Bone marrow (tissue), 2 donors: Measurements from ENCODE around the gene GPC1.

ENCODE experiments used
- DNase-seq, 2 donors: peaks; one replicate each; lab custom pipeline; 2025; lab: John Stamatoyannopoulos, UW

Gene GPC1

DNA sequence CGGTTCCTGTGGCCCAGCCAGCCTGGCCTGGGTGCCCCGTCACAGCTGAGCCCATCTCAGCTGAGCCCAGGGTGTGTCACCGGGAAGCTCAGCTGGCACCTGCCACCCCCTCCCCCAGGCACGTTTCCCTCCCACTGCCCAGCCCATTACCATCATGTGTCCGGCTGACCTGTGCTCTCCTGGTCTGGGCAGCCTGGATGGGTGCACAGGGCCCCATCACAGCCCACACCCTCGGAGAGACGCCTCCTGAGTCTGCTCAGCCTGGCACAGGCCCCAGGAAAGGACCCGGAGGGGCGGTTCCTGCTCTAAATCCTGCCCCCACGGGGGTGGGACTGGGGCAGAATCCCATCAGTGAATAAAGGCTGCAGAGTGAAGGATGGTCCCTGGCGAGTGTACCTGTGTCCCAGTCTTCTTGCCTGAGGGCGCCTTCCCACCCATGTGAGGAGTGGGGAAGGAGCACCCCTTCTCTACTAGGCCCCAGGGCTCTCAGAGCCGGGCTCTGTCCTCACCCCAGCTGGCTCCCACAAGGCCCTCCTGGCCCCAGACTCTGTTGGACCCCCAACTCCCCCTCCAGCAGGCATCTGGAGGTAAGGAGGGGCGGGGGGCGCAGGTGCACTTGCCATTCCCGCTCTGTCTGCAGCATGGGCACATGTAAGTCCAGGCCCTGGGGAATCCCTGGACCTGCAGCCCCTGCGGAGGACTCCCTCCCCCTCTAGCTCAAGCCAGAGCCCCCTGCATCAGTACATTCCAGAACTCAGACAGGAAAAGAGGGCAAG lies 21.2 kb downstream of the GPC1 start:
- DNase-seq, result no peak

DNA sequence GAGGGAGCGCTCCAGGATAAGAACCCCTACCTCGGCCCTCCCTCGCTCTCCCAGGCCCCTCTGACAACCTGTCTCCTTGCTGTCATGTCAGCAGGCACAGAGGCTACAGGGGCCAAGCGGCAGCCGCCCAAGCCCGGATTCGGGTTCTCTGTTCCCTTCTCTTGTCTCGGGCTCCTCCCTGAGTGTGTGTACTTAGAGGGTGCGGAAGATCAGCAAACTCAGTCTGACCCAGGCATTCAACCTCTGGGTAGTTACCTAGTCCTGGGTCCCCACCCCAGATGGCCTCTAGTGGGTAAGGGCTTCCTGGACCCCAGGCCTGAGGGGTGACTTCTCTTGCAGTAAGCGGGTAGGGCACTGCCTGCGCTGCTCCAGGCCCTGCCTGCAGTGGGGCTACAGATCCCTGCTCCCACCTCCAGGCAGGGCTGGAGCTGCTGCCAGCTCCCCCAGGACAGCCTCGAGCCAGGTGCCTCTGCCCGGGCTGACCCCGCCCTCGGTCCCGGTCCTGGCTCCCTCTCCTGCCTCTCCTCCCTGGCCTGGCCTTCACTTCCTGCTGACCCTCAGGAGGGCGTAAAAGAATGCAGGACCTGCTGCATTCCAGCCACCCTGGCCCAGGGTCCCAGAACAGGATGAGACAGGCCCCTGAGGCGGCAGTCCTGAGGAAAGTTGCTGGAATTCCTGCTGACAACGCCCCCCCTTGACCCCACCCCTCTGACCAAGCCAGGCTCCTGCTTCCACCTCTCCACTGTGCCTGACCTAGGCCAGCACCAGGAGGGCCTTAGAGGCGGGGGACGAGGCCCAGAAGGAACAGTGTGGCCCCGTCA lies 22.0 kb downstream of the GPC1 start:
- no peak for DNase-seq

DNA sequence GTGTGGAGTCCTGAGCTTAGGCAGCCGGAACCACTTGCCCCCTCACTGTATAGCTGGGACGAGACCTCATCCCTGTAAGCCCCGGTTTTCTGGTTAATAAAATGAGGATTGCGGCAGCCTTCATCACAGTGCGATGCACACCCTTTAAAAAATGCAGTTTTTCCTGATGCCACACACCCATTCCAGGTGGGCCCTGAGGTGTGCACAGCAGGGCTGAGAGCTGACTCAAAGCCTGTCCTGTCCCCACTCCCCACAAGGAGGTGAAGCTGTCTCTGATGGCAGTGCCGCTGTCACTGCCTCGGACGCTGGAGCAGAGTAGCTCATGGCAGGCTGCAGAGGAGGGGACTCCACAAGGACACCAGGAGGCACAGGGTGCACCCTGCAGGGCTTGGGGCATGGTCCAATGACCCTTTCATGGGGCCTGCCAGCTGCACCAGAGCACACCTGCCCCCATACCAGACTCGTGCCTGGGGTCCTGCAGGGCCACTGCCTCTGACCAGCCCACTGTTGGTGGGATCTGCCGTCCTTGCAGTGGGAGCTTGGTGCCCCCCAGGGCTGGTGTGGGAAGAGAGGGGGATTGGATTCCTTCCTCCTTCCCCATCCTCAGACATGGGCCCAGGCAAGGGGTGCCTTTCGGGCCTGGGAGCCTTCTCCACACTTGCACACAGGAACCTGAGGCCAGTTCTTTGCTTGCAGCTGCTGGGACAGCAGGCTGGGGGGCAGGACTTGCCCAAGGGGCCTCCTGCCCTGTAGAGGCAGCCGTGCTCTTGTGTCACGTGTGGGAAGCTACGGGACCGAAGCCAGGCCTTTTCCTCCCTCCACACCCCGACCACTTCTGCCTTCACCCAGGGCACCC lies 22.8 kb downstream of the GPC1 start:
- no peak for DNase-seq

DNA sequence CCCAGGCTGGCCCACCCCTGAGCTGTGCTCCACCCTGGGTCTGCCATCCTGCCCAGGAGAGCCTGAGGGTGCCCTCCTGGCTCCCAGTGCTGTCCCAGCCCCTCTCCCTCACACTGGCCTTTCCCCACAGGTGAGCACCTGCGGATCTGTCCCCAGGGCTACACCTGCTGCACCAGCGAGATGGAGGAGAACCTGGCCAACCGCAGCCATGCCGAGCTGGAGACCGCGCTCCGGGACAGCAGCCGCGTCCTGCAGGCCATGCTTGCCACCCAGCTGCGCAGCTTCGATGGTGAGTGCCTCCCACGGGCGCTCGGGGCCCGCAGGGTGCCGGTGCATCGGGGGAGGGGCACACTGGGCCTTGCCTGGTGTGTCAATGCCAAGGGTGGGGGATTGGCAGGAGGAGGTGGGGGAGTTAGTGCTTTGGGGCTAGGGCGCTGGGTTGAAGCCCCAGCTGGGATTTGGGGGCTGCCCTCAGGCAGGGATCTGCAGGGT lies 23.5 kb downstream of the GPC1 start:
- no peak for DNase-seq

DNA sequence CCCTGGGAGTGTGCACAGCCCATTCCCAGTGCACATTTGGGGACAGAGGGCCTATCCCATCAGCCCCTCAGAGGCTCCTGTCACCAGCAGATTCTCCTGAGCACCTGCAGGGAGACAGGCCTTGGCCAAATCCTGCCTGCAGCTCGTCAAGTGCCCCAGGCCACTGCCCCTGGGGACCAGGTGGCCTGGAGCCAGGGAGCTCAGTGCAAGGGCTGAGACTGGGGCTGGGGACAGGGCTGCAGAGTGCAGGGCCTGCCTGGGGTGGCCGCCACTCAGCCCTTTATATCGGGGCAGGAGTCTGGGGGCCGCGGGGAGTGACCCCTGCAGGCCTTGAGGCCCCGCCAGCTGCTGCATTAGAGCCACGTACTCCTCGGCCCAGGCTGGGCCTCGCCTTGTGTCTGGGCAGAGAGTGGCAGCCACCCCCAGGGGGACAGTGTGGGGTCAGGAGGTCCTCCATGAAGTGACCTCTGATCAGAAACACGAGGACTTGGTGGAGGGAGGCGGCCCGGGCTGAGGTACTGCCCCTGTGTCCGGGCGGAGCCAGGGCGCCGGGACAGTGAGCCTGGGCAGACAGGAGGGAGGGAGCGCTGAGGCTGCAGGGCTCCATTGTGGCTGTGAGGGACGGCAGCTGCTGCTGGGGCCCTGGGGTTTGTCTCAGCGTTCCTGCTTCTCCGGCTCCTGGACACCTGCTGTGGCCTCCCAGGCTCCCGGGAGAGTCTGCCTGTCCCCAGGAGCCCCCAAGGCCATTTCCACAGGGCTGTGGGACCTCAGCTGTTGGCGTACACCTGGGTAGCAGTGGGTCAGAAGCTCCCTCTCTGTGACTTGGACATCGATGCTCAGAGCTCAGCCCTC lies 24.2 kb downstream of the GPC1 start:
- DNase-seq, result no peak

DNA sequence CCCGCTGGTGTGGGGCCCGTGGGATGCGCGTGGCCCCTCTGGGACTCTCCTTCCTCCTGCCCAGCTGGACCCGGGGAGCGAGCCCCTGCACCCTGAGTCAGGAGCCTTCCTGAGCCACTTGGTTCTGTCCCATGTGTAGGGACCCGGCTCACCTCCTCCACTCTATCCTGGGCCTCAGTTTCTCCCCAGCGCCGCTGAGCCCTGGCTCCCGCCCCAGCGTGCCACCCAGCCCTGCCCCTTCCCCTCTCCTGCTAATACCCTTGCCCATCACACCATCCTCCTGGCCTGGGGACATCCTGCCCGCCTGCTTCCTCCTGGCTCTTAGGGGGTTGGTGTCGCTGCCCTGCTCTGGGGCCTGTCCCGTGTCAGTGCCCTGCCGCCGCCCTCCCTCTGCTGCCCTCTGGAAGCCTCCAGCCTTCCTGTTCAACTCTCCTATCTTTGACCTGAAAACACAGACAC lies 24.8 kb downstream of the GPC1 start:
- no peak for DNase-seq

DNA sequence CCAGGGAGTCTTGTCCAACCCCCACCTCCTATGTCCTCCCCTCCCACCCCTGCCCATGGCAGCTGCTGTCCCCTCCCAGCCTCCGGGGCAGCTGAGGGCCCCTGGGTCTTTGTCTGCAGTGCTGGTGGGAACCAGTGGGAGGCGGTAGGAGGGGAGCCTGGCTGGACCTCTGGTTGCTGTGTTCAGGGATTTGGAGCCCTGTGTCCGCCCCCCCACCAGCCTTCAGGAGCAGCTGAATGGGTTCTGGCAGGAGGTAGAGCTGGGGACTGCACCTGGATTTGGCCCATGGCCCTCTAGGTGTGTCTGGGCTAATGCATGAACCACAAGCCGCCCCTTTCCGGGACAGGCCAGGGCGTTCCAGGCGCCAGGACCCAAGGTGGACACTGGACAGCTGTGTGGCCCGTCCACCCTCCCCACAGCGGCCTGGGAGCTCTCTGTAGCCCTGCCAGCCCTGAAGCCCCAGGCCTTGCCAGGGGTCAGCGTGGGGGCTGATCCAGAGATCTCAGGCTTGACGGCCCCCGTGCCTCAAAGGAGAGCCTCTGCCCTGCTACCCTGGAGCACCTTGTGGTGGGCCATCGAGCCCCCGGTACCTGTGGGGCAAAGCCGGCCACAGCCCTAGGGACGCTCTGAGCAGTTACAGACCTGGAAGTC lies 25.4 kb downstream of the GPC1 start:
- DNase-seq, result no peak

DNA sequence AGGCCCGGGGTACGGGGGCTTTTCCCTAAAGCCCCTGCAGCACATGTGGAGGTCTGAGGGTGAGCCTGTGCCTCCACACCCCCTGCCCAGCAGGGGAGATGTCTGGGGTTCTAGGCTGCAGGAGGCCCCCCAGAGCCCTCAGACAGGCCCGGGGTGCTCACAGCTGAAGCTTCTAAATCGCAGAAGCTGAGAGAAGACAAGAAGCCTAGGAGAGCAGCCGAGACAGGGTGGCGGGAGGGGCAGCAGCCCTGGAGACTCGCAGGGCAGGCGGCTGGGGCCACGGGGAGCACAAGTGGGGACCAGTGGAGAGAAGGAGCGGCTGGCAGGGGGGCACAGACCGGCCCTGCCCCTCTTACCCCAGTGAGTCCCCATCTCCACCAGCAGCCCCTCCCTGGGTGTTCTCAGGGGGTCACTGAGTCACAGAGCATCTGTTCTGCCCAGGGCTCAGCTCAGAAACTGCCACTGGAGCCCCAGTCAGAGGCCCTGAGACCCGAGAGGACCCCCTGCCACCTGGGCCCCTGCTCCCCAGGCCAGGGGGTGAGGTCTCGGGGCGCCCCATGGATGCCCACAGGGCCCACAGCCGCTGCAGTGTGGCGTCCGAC lies 26.1 kb downstream of the GPC1 start:
- DNase-seq, result no peak

DNA sequence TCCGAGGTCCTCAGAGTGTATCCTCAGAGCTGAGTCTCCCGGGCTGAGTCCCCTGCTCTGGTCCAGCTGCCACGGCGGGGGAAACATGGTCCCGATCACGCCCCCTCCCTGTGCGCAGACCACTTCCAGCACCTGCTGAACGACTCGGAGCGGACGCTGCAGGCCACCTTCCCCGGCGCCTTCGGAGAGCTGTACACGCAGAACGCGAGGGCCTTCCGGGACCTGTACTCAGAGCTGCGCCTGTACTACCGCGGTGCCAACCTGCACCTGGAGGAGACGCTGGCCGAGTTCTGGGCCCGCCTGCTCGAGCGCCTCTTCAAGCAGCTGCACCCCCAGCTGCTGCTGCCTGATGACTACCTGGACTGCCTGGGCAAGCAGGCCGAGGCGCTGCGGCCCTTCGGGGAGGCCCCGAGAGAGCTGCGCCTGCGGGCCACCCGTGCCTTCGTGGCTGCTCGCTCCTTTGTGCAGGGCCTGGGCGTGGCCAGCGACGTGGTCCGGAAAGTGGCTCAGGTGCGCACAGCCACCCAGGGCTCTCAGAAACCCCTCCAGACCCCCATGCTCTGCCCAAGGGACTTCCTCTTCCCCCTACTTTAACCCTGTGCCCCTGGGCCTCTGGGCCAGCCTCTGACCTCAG lies 26.7 kb downstream of the GPC1 start:
- no peak for DNase-seq

DNA sequence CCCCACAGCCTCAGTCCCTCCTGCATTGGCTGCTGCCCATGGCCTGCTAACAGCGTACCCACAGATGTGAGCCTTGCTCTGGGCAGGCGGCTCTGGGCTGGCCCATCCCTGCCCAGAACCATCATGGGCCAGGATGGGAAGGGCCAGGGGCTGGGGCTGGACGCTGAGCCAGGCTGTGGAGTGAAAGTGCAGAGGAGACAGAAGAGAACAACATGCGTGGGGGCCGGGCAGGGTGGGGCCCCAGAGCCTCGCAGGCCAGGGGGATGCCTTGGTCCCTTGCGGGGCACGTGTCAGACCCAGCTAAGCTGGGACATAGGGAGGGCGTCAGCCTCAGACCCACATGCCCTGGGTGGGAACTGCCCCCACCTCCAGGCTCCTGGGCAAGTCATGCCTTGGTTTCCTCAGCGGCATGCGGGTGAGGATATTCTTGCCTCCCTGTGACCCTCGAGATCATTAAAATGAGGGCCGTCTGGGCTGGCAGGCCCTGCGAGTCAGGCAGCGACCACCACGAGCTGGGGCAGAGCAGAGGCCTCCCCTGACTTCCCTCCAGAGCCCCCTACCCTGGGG lies 27.3 kb downstream of the GPC1 start:
- no peak for DNase-seq

DNA sequence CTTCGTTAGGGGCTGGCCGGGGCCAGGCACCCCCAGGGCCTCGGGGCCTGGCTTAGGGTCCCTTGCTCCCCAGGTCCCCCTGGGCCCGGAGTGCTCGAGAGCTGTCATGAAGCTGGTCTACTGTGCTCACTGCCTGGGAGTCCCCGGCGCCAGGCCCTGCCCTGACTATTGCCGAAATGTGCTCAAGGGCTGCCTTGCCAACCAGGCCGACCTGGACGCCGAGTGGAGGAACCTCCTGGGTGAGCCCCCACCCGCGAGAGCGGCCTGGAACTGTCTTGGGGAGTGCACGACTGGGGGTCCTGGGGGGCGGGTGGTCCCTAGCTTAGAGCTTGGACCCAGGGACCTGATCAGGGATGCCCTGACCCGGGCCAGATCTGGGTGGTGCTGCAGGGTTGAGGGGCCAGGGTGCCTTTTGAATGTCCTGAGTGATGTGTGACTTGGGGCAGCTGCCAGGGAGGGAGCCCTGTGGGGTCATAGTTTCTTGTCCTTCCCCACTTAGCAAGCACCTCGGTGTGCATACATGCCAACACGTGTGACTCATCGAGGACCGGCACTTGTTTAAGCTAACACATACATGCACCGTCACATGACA lies 27.9 kb downstream of the GPC1 start:
- no peak for DNase-seq

DNA sequence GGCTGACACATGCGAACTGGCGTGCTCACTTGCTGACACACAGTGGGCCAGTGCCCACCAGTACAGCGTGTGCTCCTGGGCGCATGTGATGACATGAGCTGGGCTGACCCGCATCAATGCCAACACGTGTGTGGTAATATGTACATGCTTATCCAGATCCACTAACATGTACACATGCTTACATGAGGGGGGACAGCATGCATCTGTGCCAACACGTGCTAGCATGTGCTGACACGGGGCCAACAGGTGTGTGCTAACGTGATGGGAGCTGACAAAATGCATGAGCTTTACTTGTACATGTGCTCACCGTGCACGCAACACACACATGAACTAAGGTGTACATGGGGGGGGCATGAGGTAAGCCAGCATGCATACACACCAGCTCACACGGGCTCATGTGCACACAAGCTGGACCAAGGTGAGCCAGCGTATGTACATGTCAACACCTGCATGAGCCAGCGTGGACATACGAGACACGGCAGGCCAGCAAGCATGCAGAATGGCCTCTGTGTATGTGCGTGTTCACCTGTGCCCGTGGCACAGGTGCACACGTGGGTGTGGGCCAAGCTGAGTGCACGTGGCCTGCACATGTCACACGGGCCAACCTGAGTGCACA lies 28.5 kb downstream of the GPC1 start:
- no peak for DNase-seq

DNA sequence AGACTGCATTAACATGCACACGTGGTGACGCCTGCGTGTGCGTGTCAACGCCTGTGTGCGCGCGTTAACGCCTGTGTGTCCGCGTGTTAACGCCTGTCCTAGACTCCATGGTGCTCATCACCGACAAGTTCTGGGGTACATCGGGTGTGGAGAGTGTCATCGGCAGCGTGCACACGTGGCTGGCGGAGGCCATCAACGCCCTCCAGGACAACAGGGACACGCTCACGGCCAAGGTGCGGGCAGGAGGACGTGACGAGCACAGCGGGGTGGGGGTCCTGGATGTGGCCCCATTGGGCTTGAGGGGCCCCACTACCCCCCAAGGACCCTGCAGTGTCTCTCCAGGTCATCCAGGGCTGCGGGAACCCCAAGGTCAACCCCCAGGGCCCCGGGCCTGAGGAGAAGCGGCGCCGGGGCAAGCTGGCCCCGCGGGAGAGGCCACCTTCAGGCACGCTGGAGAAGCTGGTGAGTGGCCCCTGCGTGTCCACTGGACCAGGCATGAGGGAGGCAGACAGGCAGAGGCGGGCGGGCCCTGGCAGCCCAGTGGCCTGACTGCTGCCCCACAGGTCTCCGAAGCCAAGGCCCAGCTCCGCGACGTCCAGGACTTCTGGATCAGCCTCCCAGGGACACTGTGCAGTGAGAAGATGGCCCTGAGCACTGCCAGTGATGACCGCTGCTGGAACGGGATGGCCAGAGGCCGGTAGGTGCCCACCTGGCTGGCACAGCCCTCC lies 29.2 kb downstream of the GPC1 start:
- DNase-seq, result no peak

DNA sequence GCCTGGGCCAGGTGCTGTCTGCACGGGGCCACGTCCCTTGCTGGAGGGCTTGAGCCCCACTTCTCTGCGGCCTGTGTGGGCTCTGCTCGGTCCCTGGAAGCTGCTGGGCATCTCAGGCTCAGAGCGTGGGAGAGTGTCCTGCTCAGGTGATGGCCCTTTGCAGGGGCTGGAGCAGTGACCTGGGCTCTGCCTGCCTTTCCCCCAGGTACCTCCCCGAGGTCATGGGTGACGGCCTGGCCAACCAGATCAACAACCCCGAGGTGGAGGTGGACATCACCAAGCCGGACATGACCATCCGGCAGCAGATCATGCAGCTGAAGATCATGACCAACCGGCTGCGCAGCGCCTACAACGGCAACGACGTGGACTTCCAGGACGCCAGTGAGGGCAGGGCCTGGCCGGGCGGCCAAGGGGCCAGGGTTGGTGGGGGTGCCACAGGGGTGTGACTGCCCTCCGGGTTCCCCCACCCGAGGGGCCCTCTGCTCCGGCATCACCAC lies 29.9 kb downstream of the GPC1 start:
- DNase-seq, result no peak

DNA sequence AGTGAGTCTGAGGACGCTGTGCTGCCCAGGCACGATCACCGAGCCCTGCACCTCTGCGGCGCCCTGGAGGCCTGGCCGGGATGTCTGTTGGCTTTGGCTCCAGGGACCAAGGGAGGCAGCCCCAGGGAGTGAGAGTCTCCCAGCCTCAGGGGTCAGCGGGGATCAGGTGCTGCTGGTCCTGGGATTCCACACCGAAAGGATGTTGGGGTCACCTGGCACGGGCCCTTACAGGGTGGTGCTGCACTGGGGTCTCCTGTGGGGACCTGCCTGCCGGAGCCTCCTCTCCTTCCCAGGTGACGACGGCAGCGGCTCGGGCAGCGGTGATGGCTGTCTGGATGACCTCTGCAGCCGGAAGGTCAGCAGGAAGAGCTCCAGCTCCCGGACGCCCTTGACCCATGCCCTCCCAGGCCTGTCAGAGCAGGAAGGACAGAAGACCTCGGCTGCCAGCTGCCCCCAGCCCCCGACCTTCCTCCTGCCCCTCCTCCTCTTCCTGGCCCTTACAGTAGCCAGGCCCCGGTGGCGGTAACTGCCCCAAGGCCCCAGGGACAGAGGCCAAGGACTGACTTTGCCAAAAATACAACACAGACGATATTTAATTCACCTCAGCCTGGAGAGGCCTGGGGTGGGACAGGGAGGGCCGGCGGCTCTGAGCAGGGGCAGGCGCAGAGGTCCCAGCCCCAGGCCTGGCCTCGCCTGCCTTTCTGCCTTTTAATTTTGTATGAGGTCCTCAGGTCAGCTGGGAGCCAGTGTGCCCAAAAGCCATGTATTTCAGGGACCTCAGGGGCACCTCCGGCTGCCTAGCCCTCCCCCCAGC lies 30.5 kb downstream of the GPC1 start:
- no peak for DNase-seq

DNA sequence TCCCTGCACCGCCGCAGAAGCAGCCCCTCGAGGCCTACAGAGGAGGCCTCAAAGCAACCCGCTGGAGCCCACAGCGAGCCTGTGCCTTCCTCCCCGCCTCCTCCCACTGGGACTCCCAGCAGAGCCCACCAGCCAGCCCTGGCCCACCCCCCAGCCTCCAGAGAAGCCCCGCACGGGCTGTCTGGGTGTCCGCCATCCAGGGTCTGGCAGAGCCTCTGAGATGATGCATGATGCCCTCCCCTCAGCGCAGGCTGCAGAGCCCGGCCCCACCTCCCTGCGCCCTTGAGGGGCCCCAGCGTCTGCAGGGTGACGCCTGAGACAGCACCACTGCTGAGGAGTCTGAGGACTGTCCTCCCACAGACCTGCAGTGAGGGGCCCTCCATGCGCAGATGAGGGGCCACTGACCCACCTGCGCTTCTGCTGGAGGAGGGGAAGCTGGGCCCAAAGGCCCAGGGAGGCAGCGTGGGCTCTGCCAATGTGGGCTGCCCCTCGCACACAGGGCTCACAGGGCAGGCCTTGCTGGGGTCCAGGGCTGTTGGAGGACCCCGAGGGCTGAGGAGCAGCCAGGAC lies 31.2 kb downstream of the GPC1 start:
- DNase-seq, result no peak
